GM18498 (cell line): ENCODE data around the gene ATIC.

Experiments
- ATAC-seq: cut with Tn5 transposase; IDR thresholded peaks from one replicate; pipeline ENCODE4 v1.9.1; 2021; ENCODE audit warnings: mild to moderate bottlenecking, moderate library complexity; ENCODE audit not compliant: unreplicated experiment

The ATIC gene

DNA sequence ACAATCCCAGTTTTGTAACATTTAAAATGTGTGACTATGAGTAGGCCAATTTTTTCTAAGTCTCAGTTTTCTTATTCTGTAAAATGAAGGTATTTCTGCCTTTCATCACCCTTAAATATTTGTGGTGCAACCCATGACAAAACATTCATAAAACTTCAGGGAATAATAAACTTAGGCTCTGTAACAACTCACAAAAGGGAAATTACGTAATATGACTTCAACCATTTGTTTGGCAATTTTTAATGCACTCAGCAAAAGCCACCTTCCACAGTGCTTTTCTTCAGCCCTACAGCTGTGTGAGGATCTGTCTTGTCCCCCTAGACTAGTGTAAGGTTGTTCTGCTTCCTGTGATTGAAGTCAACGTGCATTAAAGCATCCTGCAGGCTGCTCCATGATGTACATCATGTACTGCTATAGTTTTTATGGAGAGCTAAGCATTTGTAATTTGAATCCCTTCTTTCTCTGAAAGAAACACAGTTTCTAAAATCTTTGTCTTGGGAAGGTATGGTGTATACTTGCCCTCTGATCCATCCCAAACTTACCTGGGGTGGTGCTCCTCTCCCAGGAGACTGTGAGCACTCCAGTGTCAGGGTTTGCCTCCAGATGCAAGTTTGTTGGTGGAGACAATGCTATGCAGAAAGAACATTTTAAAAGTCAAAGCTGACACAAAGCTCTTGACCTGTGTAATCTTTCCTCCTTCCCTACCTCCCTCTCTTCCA lies 84.9 kb downstream of the ATIC start:
- no peak for ATAC-seq

DNA sequence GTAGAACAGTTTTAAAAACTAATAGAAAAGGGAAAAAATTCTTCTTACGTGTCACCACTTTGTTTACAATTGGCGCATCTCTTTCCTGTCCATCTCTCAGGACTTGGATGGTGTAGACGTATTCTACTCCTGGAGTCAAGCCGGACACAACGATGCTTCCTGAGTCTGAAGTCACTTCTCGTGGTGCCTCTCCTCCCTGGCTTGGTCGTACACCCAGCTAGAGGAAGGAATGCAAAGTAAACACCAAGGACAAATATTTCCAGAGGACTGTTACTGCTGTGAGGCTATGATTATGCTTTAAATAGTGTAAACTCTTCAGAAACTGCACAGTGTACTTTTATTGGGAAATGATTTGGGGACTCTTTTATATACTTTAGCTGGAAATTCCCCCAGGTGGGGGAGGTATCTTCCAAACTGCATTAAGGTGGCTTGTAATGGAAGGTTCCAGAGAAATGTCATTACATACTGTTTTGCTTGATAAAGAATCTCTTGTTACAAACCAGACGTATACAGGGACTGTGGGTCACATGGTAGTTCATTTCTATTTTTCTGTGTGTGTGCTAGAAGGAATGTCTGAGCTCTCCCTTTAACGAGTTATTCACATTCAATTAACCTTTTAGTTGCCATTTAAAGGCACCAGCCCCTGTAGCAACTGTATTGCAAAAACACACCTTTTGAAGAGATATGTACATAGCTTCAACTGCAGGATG lies 85.9 kb downstream of the ATIC start:
- ATAC-seq = no peak

DNA sequence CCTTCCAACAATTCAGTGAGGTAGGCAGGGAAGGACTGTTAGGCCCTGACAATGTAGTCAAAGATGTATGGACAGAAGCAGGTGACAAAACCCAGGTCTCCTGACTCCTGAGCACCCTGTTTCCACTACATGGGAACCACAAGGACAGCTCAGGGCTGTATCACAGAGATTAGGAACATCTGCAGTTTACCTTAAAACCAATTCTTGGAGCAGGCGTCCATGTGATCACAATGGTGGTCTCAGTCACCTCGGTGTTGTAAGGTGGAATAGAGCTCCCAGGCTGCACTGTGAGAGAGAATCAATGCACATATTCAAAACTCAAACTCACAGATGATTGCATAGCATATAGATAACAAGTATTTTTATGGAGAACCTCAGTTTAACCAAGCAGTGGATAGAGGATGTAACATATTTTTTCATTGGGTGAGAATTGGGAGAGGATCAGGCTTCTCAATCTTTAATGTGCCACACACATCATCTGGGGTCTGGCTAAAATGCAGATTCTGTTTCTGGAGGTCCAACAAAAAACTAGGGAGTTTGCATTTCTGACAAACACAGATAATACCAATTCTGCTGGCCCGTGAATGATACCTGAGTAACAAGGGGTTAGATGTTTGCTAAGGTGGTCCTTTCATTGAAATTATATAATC lies 87.3 kb downstream of the ATIC start:
- ATAC-seq = no peak
